K562 (cell line): ENCODE results near the gene SDC3. TPM values are rescaled to one million over a fixed set of nuclear protein-coding genes. Genes with fewer than 3 reads are reported as not detected.

Experiments used
- EGR1 ChIP-seq: fragments of 450-650 bp; conservative IDR thresholded peaks from 2 replicates; pipeline ENCODE4 v1.6.1; 2017; ENCODE audit warnings: mild to moderate bottlenecking
- FOXK2 ChIP-seq, 2 experiments: fragments of 450-650 bp; IDR thresholded peaks in 1 of 2; conservative IDR thresholded peaks in 1 of 2; 2 replicates each; pipeline ENCODE4 v1.6.1; 2016; ENCODE audit warnings: low read depth in 2 of 2, mild to moderate bottlenecking in 1 of 2
- GATAD2A ChIP-seq: fragments of 450-650 bp; IDR thresholded peaks from 2 replicates; pipeline ENCODE4 v1.6.1; 2017
- NFYB ChIP-seq: IDR thresholded peaks from 2 replicates; pipeline ENCODE4 v1.6.1; 2011; ENCODE audit warnings: mild to moderate bottlenecking, moderate library complexity; ENCODE audit not compliant: insufficient read length; ENCODE audit errors: extremely low read depth
- POLR2A ChIP-seq: fragments of 450-650 bp; conservative IDR thresholded peaks from 2 replicates; pipeline ENCODE4 v1.6.1; 2016
- SMARCA4 ChIP-seq: fragments of 450-650 bp; IDR thresholded peaks from 2 replicates; pipeline ENCODE4 v1.6.1; 2016
- TAF7 ChIP-seq: fragments of 450-650 bp; IDR thresholded peaks from 2 replicates; pipeline ENCODE4 v1.6.1; 2016; ENCODE audit warnings: missing genetic modification characterization, missing compliant biosample characterization
- ZBTB7A ChIP-seq: IDR thresholded peaks from 2 replicates; pipeline ENCODE4 v1.6.1; 2011; ENCODE audit warnings: low read depth, mild to moderate bottlenecking, low read length, moderate library complexity, borderline replicate concordance; ENCODE audit not compliant: control insufficient read depth
- ZNF316 ChIP-seq: fragments of 450-650 bp; IDR thresholded peaks from 2 replicates; pipeline ENCODE4 v1.6.1; 2016
- ZNF347 ChIP-seq: fragments of 450-650 bp; formaldehyde crosslinking; IDR thresholded peaks from 2 replicates; pipeline ENCODE4 v1.4.0; 2020; ENCODE audit warnings: low read depth, mild to moderate bottlenecking, moderate library complexity
- ZNF77 ChIP-seq: fragments of 250-450 bp; sonication (Bioruptor Pico); IDR thresholded peaks from 2 replicates; pipeline ENCODE4 v1.5.0; 2020
- ZSCAN29 ChIP-seq: fragments of 450-650 bp; IDR thresholded peaks from 2 replicates; pipeline ENCODE4 v1.6.1; 2017
- polyA plus RNA-seq, 8 experiments: library from polyadenylated mRNA; depleted of rRNA in 4 of 8; stranded (reverse) in 5 of 8; unstranded in 3 of 8; fragments of >200 nt; fragmentation: Nextera tagmentation in 2 of 8; fragmentation: Illumina TruSeq in 1 of 8; extraction: Ambion mirVana in 2 of 8; extraction: Trizol in 1 of 8; gene quantifications; 2 replicates each; pipeline versions ENCODE4 v1.2.1 to v1.2.3, GENCODE V29; 2011 to 2014; ENCODE audit warnings: inconsistent platforms in 1 of 8, missing spikeins in 1 of 8
- total RNA-seq, 7 experiments: library from RNA; depleted of rRNA in 6 of 7; stranded (reverse); fragments of >200 nt in 6 of 7; fragmentation: Illumina TruSeq in 2 of 7; extraction: Trizol in 2 of 7; gene quantifications; 2 replicates each; pipeline versions ENCODE4 v1.2.1 to v1.2.3, GENCODE V29; 2011 to 2021; ENCODE audit warnings: low replicate concordance in 1 of 7
- TF ChIP-seq, protein P1 (sequence below): IDR thresholded peaks from 3 replicates; pipeline ENCODE4 v1.6.1; 2011; ENCODE audit warnings: borderline replicate concordance, mild to moderate bottlenecking; ENCODE audit not compliant: insufficient read length, insufficient read depth
- TF ChIP-seq, protein P2 (sequence below): fragments of 250-450 bp; sonication (Bioruptor Pico); IDR thresholded peaks from 2 replicates; pipeline ENCODE4 v1.8.0; 2022; ENCODE audit warnings: moderate library complexity, mild to moderate bottlenecking, inconsistent platforms
- TF ChIP-seq, protein P3 (sequence below): fragments of 250-450 bp; sonication (Bioruptor Pico); IDR thresholded peaks from 2 replicates; pipeline ENCODE4 v1.4.0; 2020; ENCODE audit warnings: mild to moderate bottlenecking, moderate library complexity

Gene SDC3
- total and polyA plus RNA-seq, 9 of the 15 experiments (the other 6 are each of a cell fraction or from before 2014, with no cell fraction given) = 0.38 to 44.1 (median 12.1) TPM

DNA sequence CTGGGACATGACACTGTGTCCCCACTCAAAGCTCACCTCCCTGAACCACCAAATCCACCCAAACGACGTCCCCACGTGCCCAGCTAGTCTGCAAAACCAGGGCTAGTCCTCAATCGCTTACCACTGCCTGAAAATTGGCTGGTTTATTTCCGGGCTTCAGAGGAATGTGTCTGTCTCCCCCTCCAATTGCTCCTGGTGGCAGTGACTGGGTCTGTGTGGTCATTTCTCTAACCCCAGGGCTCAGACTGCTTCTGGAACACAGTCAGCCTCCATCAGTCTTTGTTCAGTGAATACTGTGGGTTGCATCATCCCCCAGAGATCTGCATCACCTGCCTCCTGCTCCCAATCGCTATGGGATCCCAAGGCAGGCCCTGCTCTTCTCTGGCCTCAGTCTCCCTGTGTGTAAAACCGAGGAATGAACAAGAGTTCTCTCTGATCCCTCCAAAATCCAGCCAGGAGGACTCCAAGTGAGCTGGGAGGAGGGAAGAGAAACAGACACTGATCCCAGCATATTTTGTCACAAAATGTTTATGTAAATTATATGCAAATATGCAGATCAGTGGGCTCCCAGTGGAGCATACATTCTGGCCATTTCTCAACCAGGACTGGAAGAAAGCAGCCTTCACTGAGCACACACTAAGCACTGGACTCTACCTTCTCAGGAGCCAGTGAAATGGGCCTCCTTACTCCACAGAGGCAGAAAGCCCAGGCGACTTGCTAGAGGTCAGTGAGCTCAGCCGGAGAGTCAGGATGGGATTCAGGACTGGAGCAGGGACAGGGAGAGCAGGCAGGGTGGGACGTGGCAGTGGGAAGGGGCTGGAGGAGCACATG is 20.9 kb downstream of the SDC3 start (continued):
- TF ChIP-seq, protein P1, sequence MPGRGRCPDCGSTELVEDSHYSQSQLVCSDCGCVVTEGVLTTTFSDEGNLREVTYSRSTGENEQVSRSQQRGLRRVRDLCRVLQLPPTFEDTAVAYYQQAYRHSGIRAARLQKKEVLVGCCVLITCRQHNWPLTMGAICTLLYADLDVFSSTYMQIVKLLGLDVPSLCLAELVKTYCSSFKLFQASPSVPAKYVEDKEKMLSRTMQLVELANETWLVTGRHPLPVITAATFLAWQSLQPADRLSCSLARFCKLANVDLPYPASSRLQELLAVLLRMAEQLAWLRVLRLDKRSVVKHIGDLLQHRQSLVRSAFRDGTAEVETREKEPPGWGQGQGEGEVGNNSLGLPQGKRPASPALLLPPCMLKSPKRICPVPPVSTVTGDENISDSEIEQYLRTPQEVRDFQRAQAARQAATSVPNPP = no peak
- TF ChIP-seq EGR1 (no peak), POLR2A (no peak), ZNF316 (no peak), ZNF347 (CRISPR knock-in tag) (no peak), NFYB (no peak), ZBTB7A (no peak), SMARCA4 (peak; percentile 61; the same call in 1 of the 2 replicates), ZSCAN29 (no peak), GATAD2A (no peak), FOXK2 (conservative IDR thresholded peaks at IDR 0.05 in 1 of 2, IDR thresholded peaks at IDR 0.05 in 1 of 2; ENCODE audit: low read depth in 2 of 2) (no peak), TAF7 (tag) (peak; percentile 50; the same call in 1 of the 2 replicates), ZNF77 (CRISPR knock-in tag) (no peak)
- TF ChIP-seq, protein P2, sequence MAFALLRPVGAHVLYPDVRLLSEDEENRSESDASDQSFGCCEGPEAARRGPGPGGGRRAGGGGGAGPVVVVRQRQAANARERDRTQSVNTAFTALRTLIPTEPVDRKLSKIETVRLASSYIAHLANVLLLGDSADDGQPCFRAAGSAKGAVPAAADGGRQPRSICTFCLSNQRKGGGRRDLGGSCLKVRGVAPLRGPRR (CRISPR knock-in tag) = 0 out of 2 replicates have a peak, but pooled peaks have one; percentile 53
- TF ChIP-seq, protein P3, sequence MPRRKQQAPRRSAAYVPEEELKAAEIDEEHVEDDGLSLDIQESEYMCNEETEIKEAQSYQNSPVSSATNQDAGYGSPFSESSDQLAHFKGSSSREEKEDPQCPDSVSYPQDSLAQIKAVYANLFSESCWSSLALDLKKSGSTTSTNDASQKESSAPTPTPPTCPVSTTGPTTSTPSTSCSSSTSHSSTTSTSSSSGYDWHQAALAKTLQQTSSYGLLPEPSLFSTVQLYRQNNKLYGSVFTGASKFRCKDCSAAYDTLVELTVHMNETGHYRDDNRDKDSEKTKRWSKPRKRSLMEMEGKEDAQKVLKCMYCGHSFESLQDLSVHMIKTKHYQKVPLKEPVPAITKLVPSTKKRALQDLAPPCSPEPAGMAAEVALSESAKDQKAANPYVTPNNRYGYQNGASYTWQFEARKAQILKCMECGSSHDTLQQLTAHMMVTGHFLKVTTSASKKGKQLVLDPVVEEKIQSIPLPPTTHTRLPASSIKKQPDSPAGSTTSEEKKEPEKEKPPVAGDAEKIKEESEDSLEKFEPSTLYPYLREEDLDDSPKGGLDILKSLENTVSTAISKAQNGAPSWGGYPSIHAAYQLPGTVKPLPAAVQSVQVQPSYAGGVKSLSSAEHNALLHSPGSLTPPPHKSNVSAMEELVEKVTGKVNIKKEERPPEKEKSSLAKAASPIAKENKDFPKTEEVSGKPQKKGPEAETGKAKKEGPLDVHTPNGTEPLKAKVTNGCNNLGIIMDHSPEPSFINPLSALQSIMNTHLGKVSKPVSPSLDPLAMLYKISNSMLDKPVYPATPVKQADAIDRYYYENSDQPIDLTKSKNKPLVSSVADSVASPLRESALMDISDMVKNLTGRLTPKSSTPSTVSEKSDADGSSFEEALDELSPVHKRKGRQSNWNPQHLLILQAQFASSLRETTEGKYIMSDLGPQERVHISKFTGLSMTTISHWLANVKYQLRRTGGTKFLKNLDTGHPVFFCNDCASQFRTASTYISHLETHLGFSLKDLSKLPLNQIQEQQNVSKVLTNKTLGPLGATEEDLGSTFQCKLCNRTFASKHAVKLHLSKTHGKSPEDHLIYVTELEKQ (CRISPR knock-in tag) = 0 out of 2 replicates have a peak, but pooled peaks have one; percentile 25
- TF ChIP-seq, all 486 proteins: peak for 101
